DMS153 treated with DMSO at 0.1 percent for 48 hours (cell line): Measurements from ENCODE around the gene EHHADH.

Experiments
- DNase-seq: peaks from one replicate; lab custom pipeline; 2025; ENCODE audit not compliant: unreplicated experiment; lab: John Stamatoyannopoulos, UW

EHHADH gene

GRCh38 chr3:185199671-185200070 is 54.2 kb downstream of the EHHADH start:
- DNase-seq, result no peak

GRCh38 chr3:185199206-185199605 is 54.6 kb downstream of the EHHADH start:
- DNase-seq, result no peak

GRCh38 chr3:185197068-185197467 is 56.8 kb downstream of the EHHADH start:
- no peak for DNase-seq

- no peak for DNase-seq
Observed at GRCh38 chr3:185195652-185196051, 58.2 kb downstream of the EHHADH start.

GRCh38 chr3:185188816-185189215 is 65.0 kb downstream of the EHHADH start:
- no peak for DNase-seq

GRCh38 chr3:185187391-185187790 is 66.5 kb downstream of the EHHADH start:
- no peak for DNase-seq

- peak; percentile 22 for DNase-seq
Observed at GRCh38 chr3:185176750-185177359, 77.0 kb downstream of the EHHADH start.

GRCh38 chr3:185175370-185175987 is 78.4 kb downstream of the EHHADH start:
- DNase-seq, result peak; percentile 84

- no peak for DNase-seq
Observed at GRCh38 chr3:185172086-185173049, 81.5 kb downstream of the EHHADH start.

GRCh38 chr3:185164428-185165217 is 89.2 kb downstream of the EHHADH start:
- no peak for DNase-seq

- no peak for DNase-seq
Observed at GRCh38 chr3:185162634-185163033, 91.2 kb downstream of the EHHADH start.

GRCh38 chr3:185161761-185162160 is 92.1 kb downstream of the EHHADH start:
- no peak for DNase-seq

- no peak for DNase-seq
Observed at GRCh38 chr3:185157347-185157746, 96.5 kb downstream of the EHHADH start.

- DNase-seq, result no peak
Observed at GRCh38 chr3:185155678-185156077, 98.2 kb downstream of the EHHADH start.

GRCh38 chr3:185153861-185154629 is 99.8 kb downstream of the EHHADH start:
- DNase-seq, result no peak

GRCh38 chr3:185153171-185153771 is 100.6 kb downstream of the EHHADH start:
- no peak for DNase-seq

GRCh38 chr3:185152410-185153170 is 101.3 kb downstream of the EHHADH start, which contains the start of gene C3orf70:
Gene C3orf70, minus strand, starts transcription at chr3:185153060. Its CDS starts 237 bp downstream, at chr3:185152823.
- peak; percentile 31 for DNase-seq

- DNase-seq, result no peak
Observed at GRCh38 chr3:185151964-185152409, 101.9 kb downstream of the EHHADH start.
